Stimulated activated CD4-positive, alpha-beta T cell treated with anti-CD3 and anti-CD28 coated beads, Interleukin-15, amount 100 ng/mL, for 1 hour (primary cell): ENCODE measurements around the gene MIPOL1.
"Not testable (repeated sequence)": the region's sequence is repeated elsewhere in the genome, so short reads cannot be mapped to it uniquely, and the experiment has no call there.

Experiments used
- DNase-seq, 2 donors: peaks; one replicate each; pipeline ENCODE4 v3.0.0-alpha.2; 2020; ENCODE audit warnings: low read depth in 1 of 2, low spot score in 1 of 2

The MIPOL1 gene

GRCh38 chr14:37384870-37385596 is 187.3 kb downstream of the MIPOL1 start:
- DNase-seq = no peak

- DNase-seq = not testable (repeated sequence)
Observed at GRCh38 chr14:37397157-37397940, 199.6 kb downstream of the MIPOL1 start.

GRCh38 chr14:37397941-37398215 is 200.1 kb downstream of the MIPOL1 start:
- no peak for DNase-seq

- no peak for DNase-seq
Observed at GRCh38 chr14:37399517-37399916, 201.8 kb downstream of the MIPOL1 start.

GRCh38 chr14:37401093-37401492 is 203.4 kb downstream of the MIPOL1 start:
- no peak for DNase-seq

GRCh38 chr14:37403626-37404025 is 205.9 kb downstream of the MIPOL1 start:
- DNase-seq = no peak

- no peak for DNase-seq
Observed at GRCh38 chr14:37406095-37406494, 208.4 kb downstream of the MIPOL1 start.

GRCh38 chr14:37411079-37411735 is 213.5 kb downstream of the MIPOL1 start:
- no peak for DNase-seq

GRCh38 chr14:37413050-37413449 is 215.3 kb downstream of the MIPOL1 start:
- no peak for DNase-seq

- DNase-seq = no peak
Observed at GRCh38 chr14:37413504-37414003, 215.8 kb downstream of the MIPOL1 start.

GRCh38 chr14:37416264-37416663 is 218.5 kb downstream of the MIPOL1 start:
- DNase-seq = no peak

- DNase-seq = no peak
Observed at GRCh38 chr14:37417151-37417550, 219.4 kb downstream of the MIPOL1 start.

GRCh38 chr14:37417833-37418232 is 220.1 kb downstream of the MIPOL1 start:
- DNase-seq = no peak

GRCh38 chr14:37420622-37421021 is 222.9 kb downstream of the MIPOL1 start:
- no peak for DNase-seq

GRCh38 chr14:37422319-37422718 is 224.6 kb downstream of the MIPOL1 start:
- DNase-seq = no peak

GRCh38 chr14:37422748-37423147 is 225.0 kb downstream of the MIPOL1 start:
- DNase-seq = no peak

- DNase-seq = no peak
Observed at GRCh38 chr14:37428954-37429353, 231.2 kb downstream of the MIPOL1 start.

GRCh38 chr14:37429618-37430017 is 231.9 kb downstream of the MIPOL1 start:
- no peak for DNase-seq

GRCh38 chr14:37434867-37435266 is 237.1 kb downstream of the MIPOL1 start:
- no peak for DNase-seq

GRCh38 chr14:37436519-37436918 is 238.8 kb downstream of the MIPOL1 start:
- DNase-seq = no peak

GRCh38 chr14:37437490-37437889 is 239.8 kb downstream of the MIPOL1 start:
- DNase-seq = no peak

- no peak for DNase-seq
Observed at GRCh38 chr14:37438444-37438843, 240.7 kb downstream of the MIPOL1 start.
